Activated CD8-positive, alpha-beta memory T cell treated with anti-CD3 and anti-CD28 coated beads for 48 hours (primary cell): ENCODE measurements around the gene FNDC5.

Source experiments
- DNase-seq, 3 experiments: peaks; one replicate each; pipeline ENCODE4 v3.0.0-alpha.2; 2020; ENCODE audit warnings: low read depth in 2 of 3, low spot score in 2 of 3

Gene FNDC5

GRCh38 chr1:32884726-32885125 lies 14.0 kb upstream of the FNDC5 start:
- DNase-seq, result no peak

- DNase-seq, result no peak
These were observed 13.3 kb upstream of the FNDC5 start for GRCh38 chr1:32884032-32884372.

- no peak for DNase-seq
These were observed 12.8 kb upstream of the FNDC5 start for GRCh38 chr1:32883338-32884031.

GRCh38 chr1:32881871-32882850 lies 11.4 kb upstream of the FNDC5 start:
- DNase-seq, result no peak

- DNase-seq, result no peak
These were observed 10.6 kb upstream of the FNDC5 start for GRCh38 chr1:32881291-32881690.

- DNase-seq, result no peak
These were observed 7.9 kb upstream of the FNDC5 start for GRCh38 chr1:32878637-32879041.

GRCh38 chr1:32878183-32878582 lies 7.5 kb upstream of the FNDC5 start:
- no peak for DNase-seq

- no peak for DNase-seq
These were observed 6.7 kb upstream of the FNDC5 start for GRCh38 chr1:32877211-32878110.

- no peak for DNase-seq
These were observed 5.9 kb upstream of the FNDC5 start for GRCh38 chr1:32876341-32877210.

GRCh38 chr1:32874860-32875752 lies 4.4 kb upstream of the FNDC5 start:
- DNase-seq, result no peak

GRCh38 chr1:32873484-32873883 lies 2.8 kb upstream of the FNDC5 start:
- no peak for DNase-seq

GRCh38 chr1:32872192-32872460 lies 1.4 kb upstream of the FNDC5 start:
- no peak for DNase-seq

GRCh38 chr1:32871364-32872191 lies 866 bp upstream of the FNDC5 start:
- no peak for DNase-seq

GRCh38 chr1:32869923-32870614 lies 643 bp downstream of the FNDC5 start:
- DNase-seq, result no peak

GRCh38 chr1:32868806-32869455 lies 1.8 kb downstream of the FNDC5 start:
- no peak for DNase-seq

- DNase-seq, result no peak
These were observed 2.6 kb downstream of the FNDC5 start for GRCh38 chr1:32868085-32868484.

- DNase-seq, result no peak
These were observed 3.0 kb downstream of the FNDC5 start for GRCh38 chr1:32867671-32868070.

GRCh38 chr1:32867151-32867550 lies 3.6 kb downstream of the FNDC5 start:
- DNase-seq, result no peak
